Erythroblast (primary cell): Measurements from ENCODE around the gene OAF.

Experiments
- DNase-seq, 2 experiments: peaks; one replicate each; lab custom pipeline; 2025; lab: John Stamatoyannopoulos, UW
- GATA1 ChIP-seq: IDR thresholded peaks from 2 replicates; pipeline ENCODE4 v1.6.1; 2011; ENCODE audit warnings: low read depth, mild to moderate bottlenecking, control low read depth, low read length, moderate library complexity
- POLR2A ChIP-seq: IDR thresholded peaks from 2 replicates; pipeline ENCODE4 v1.6.1; 2011; ENCODE audit warnings: mild to moderate bottlenecking, low read length

OAF gene

GRCh38 chr11:120201653-120202052 lies 9.2 kb upstream of the OAF start:
- TF ChIP-seq GATA1 (no peak), POLR2A (no peak)
- DNase-seq: no peak

DNA sequence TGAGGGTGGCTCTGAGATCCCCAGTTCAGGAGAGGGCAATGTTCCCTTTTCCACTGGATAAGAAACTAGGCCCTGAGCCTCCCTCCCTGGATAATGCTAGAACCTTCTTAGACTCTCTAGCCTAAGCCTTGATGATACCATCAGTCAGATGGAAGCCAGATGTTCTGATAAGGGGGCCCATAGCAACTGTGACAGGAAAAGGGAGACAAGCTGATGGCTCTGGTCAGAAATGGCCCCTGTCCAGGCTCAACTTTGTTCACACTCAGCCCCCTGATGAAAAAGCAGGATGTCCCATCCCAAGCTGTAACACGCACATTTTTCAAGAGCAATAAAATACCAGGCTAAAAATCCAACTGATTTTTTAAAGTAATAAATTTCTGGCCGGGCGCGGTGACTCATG lies 7.2 kb upstream of the OAF start:
- DNase-seq: no peak
- TF ChIP-seq POLR2A: no peak
- no peak for TF ChIP-seq GATA1

DNA sequence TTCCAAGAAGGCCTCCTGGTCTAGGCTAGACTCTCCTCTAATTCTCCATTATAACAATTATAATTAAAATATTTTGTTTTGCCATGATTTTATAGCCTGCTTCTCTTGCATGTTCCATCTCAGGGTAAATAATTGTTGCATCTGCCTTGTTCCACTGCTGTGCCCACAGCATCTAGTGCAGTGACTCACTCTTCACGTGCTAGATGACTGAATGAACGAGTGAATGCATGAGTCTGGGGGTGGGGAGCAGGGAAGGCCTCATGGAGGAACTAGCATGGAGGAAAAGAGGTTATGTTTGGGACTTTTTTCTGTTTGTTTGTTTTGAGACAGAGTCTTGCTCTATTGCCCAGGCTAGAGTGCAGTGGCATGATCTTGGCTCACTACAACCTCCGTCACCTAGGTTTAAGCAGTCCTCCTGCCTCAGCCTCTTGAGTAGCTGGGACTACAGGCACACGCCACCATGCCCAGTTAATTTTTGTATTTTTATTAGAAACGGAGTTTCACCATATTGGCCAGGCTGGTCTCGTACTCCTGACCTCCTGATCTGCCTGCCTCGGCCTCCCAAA lies 5.2 kb upstream of the OAF start:
- no peak for TF ChIP-seq GATA1
- TF ChIP-seq POLR2A: no peak
- no peak for DNase-seq

- TF ChIP-seq POLR2A (no peak), GATA1 (no peak)
- DNase-seq: no peak
Observed at GRCh38 chr11:120207512-120207911, 3.3 kb upstream of the OAF start.

- DNase-seq: no peak
Observed at GRCh38 chr11:120208001-120208441, 2.8 kb upstream of the OAF start.

GRCh38 chr11:120208777-120209176 lies 2.1 kb upstream of the OAF start:
- no peak for DNase-seq

More at GRCh38 chr11:120208001-120208441, 2.8 kb upstream of the OAF start:
- no peak for TF ChIP-seq POLR2A
- no peak for TF ChIP-seq GATA1

DNA sequence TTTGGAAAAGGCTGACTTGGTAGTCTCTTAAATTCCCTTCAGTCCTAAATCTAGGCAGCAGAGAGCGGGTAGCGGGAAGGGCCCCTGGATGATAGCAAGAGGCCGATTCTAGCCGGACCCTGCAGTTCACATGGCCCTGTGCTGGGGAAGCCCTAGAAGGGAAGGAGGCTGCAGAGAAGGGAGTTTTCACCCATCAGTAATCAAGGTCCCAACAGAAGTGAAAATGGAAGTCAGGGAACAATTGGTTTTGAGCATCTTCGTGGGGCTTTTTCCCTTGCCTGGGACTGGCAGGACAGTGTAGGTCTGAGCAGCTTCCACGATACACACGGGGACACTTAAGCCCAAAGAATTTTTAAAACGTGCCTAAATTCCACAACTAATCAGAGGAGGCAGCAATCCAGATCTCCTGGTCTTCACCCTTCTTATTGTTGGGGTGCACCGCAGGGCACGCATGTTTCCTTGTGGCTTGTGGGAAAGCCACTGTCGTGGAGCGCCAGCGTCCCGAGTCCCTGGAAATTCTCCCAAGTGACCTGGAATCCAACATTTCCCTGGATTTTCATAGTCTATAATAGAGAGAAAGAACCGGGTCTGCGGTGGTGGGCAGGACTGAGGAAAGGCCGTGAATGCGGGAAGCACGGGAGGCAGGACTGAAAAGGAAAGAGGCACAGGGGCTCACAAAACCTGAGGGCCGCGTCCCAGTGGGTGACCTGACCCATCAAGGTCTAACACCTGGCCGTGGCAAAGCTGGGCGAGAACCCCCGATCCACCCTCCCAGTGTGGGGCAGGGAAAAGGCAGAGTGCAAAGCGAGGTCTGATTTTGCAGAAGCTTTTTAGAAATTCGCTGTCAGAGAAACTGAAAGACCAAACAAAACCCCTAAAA lies 846 bp upstream of the OAF start:
- DNase-seq: no peak
- TF ChIP-seq POLR2A: no peak

More at GRCh38 chr11:120208777-120209176, 2.1 kb upstream of the OAF start:
- TF ChIP-seq POLR2A: no peak
- no peak for TF ChIP-seq GATA1

DNA sequence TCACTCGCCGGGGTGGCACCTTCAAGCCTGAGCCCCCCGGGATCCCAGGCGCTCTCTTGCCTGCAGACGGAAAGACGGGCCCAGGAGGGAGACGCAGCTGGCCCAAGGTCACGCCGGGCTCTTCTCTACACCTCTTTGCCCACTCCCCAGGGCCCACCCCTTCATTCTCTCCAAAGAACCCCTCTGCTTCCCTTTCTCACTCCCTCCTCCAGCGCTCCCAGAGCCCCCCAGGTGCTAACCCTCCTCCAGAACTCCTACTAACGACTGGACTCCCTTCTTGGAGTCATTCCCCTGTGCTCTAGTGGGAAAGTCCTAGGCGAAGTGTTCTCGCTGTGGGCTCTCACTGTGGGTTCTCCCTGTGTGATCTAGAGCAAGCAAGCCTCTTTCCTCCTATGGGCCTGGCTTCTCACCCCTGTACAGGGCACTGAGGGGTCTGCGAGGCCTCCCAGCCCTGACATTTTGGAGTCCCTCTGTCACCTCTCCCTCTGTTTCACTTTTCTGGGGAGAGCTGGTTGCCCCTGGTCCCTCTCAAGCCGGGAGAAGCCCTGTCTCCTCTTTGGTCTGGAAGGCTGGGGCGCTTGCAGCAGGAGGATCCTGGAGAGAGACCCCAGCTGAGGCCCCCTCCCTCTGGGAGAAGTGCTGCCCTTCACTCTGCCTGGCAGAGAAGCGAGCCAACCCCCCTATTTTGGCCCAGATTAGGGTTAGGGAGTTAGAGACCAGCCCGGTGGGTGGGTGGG lies 858 bp downstream of the OAF start:
- TF ChIP-seq POLR2A (no peak), GATA1 (no peak)

GRCh38 chr11:120212259-120212878 lies 1.5 kb downstream of the OAF start:
- no peak for TF ChIP-seq POLR2A
- no peak for TF ChIP-seq GATA1
- DNase-seq: no peak

More for the DNA sequence above, 858 bp downstream of the OAF start:
- no peak for DNase-seq

DNA sequence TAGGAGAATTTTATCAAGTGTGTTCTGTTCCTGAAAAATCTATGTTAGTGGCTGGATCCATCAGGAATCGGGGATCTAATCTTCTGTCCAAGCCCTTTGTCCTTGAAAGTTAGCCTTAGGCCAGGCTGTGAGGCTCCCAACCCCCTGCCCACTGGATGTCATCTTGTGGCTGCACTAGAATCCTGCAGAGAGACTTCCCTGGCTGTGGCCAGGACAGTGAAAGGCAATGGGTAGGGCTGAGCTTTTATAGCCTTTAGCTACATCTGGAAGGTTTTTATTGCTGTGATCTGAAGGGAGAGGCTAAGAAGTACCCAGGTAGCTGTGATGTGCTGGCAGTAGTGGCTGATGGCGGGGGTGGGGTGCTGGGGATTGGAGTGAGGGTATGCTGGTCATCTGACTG lies 2.1 kb downstream of the OAF start:
- no peak for DNase-seq

DNA sequence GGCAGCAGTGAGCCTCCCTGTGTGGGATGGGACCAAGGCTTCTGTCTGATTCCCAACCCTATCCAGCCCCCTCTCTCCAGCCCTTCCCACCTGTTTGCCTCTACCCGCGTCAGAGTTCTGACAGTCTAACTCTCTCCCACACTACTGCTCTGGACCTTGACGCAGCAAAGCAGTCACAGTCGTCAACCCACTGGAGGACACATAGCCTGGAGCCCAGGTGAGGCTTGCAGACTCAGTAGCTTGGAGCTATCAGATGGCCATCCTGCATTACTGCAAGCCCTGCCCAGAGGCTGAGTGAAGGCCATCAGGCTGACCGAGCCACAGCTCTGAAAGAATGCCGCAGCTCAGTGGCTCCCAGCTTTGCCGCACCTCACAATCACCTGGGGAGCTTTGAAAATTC lies 3.7 kb downstream of the OAF start:
- DNase-seq: no peak
- no peak for TF ChIP-seq POLR2A
- TF ChIP-seq GATA1: no peak

More for the DNA sequence above, 2.1 kb downstream of the OAF start:
- no peak for TF ChIP-seq GATA1
- no peak for TF ChIP-seq POLR2A

DNA sequence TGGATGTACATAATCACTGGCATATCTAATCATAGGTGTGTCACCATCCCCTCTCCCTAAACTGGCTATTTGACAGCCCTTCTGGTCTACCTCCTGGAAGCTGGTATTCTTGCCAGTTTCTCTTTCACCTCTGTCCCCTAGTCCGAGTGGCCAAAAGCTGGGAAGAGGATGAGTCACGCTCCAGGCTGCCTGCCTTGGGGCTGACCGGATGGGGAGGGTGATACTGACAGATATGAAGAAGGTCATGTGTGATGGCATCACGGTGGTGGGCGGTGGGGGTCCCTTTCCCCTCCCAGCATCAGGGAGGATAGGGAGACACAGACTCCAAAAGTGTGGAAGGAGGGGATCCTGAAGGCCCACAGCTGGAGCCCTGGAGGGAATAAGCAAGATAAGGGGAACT lies 4.8 kb downstream of the OAF start:
- DNase-seq: no peak
- no peak for TF ChIP-seq GATA1
- TF ChIP-seq POLR2A: no peak

DNA sequence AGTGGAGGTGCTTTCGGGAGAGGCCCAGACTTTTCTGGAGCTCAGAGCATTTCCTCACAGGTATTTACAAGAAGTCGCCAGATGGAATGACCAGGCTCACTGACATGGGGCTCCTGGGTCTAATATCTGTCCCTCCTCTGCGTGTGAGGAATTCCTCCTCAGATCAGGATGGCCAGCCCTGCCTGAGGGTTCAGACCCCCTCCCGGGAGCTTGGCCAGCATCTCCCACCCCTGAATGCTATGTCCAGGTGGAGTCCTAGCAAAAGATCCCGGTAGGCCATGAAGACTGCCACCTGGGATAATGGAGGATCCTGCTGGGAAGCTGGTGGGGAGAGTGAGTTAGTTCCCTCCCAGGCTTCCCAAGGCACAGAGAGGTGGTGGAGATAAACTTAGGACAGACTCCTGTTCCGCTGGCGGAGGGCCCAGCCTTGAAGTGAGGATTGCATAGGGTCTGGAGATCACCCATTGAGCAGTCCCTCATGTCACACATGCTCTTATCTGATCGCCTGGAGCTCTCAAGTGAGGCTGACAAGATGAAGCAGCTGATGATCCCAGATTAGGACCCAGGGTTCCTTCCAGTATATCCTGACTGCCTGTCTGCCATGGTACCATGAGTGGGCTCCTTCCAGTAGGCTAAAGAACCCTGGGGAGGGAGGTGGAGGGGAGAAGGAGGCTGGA lies 5.7 kb downstream of the OAF start:
- TF ChIP-seq GATA1: no peak
- DNase-seq: peak in 1 of 2 experiments; percentile 7

DNA sequence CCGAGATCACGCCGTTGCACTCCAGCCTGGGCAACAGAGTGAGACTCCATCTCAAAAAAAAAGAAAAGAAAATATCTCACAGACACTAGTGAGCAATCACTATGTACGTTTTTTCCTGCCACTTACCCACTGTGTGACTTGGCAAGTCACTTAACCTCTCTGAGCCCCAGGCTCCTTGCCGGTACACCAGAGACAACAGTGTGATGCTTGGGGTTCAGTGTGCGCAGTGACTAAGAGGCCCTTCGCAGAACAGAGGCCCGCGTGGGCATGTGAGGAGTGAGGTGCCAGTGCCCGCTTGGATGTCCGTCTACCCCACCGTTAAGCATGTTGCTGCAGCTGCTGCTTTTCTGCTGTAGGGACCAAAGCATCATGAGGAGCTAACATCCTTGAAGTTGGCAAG lies 6.7 kb downstream of the OAF start:
- TF ChIP-seq GATA1 (no peak), POLR2A (no peak)
- no peak for DNase-seq
